ENCODE measurements around the gene EXOSC7. TPM values are rescaled to one million over a fixed set of nuclear protein-coding genes. Genes with fewer than 3 reads are reported as not detected.

Gene EXOSC7
- total and polyA plus RNA-seq, 10 of the 15 experiments (the other 5 are each of a cell fraction or from before 2014, with no cell fraction given) = 58.0 to 193 (median 82.9) TPM

- intact Hi-C loops (cut with micrococcal nuclease; ENCODE audit: unreplicated experiment) = no loop called here
- Histone ChIP-seq H3K9ac (ENCODE audit: control insufficient read depth, insufficient read depth, low read length) (no peak overlapping the region), H4K20me1 (ENCODE audit: control insufficient read depth, insufficient read depth) (no peaks in the 10 kb centered on the region), H3K36me3 (ENCODE audit: control insufficient read depth in 2 of 2, insufficient read depth in 2 of 2, low read length in 1 of 2) (peaks cover 0 to 25% of the 10 kb centered on the region in 2 experiments; a peak in 3 of 4 replicates), H3K4me3 (no peak overlapping the region), H2AFZ (ENCODE audit: control insufficient read depth, low read depth, low read length) (no peak overlapping the region), H3K9me3 (replicated peaks; ENCODE audit: control insufficient read depth, insufficient read depth, low read length) (no peaks in the 10 kb centered on the region), H3K27me3 (replicated peaks in 1 of 2; ENCODE audit: control insufficient read depth in 2 of 2, insufficient read depth in 2 of 2, low read length in 1 of 2) (no peaks in the 10 kb centered on the region), H3K27ac (ENCODE audit: control insufficient read depth, insufficient read depth) (no peak overlapping the region), H3K4me2 (ENCODE audit: control insufficient read depth, insufficient read depth) (no peak overlapping the region), H3K4me1 (ENCODE audit: control insufficient read depth, insufficient read depth, low read length) (no peaks in the 10 kb centered on the region), H3K79me2 (ENCODE audit: control insufficient read depth, insufficient read depth, low read length) (no peaks in the 10 kb centered on the region)
- POLR2A ChIA-PET = no interaction called here
- 100% methylated on average over 5 of the region's 5 CpGs for WGBS (ENCODE audit: insufficient coverage, insufficient replicate concordance, low lambda C conversion rate, missing lambda C conversion rate)
- SMC1A ChIA-PET (ENCODE audit: uncharacterized antibody, unreplicated experiment) = no interaction called here
- RAD21 ChIA-PET (ENCODE audit: unreplicated experiment) = no interaction called here
- FAIRE-seq (no peak), DNase-seq (ENCODE audit: low read depth, low spot score) (no peak), ATAC-seq (no peak)
- CTCF ChIA-PET = no interaction called here
- in situ Hi-C loops (cut with MboI) = no loop called here
- no peak for TF ChIP-seq PBX3 (IDR thresholded peaks at IDR 0.05; ENCODE audit: insufficient replicate concordance, low read depth, low read length)
- no peak for TF ChIP-seq ZNF384 (IDR thresholded peaks at IDR 0.05; ENCODE audit: borderline replicate concordance, low read depth, low read length)
- no peak for TF ChIP-seq USF1 (IDR thresholded peaks at IDR 0.05; ENCODE audit: borderline replicate concordance, extremely low read length, insufficient read depth, low read depth, low read length)
- no peak for TF ChIP-seq BMI1 (IDR thresholded peaks at IDR 0.05; ENCODE audit: borderline replicate concordance)
- no peak for TF ChIP-seq HSF1 (IDR thresholded peaks at IDR 0.05; ENCODE audit: low read depth, low read length)
- no peak for TF ChIP-seq ZNF217 (IDR thresholded peaks at IDR 0.05)
- TF ChIP-seq ATF7 (IDR thresholded peaks at IDR 0.05; ENCODE audit: low read depth) = no peak
- no peak for TF ChIP-seq NKRF (conservative IDR thresholded peaks at IDR 0.05)
- TF ChIP-seq MYC (IDR thresholded peaks at IDR 0.05; ENCODE audit: insufficient read depth, insufficient read length, insufficient replicate concordance, low read length, severe bottlenecking) = no peak
- TF ChIP-seq SUZ12 (IDR thresholded peaks at IDR 0.05; ENCODE audit: unreplicated experiment) = no peak
- TF ChIP-seq BRCA1 (IDR thresholded peaks at IDR 0.05; ENCODE audit: low read depth, low read length) = no peak
- BruUV-seq (replicated peaks) = no TSS peak
These were observed 46.3 kb upstream of the EXOSC7 start for GRCh38 chr3:44929782-44930181.

Measured in GM12878 (cell line).